GM21576 (cell line): ENCODE data around the gene DEFB132.
"Not testable (repeated sequence)": the region's sequence is repeated elsewhere in the genome, so short reads cannot be mapped to it uniquely, and the experiment has no call there.

Experiments used
- ATAC-seq: cut with Tn5 transposase; IDR thresholded peaks from one replicate; pipeline ENCODE4 v1.9.1; 2021; ENCODE audit warnings: mild to moderate bottlenecking, moderate library complexity; ENCODE audit not compliant: unreplicated experiment

DEFB132 gene

GRCh38 chr20:257419-257818 is at the start of gene DEFB132:
Gene DEFB132, plus strand, starts transcription at chr20:257724. Its CDS starts 55 bp downstream, at chr20:257779.
- no peak for ATAC-seq

GRCh38 chr20:208942-209566 is 48.5 kb upstream of the DEFB132 start:
- peak; percentile 67 for ATAC-seq

GRCh38 chr20:210809-211502 is 46.6 kb upstream of the DEFB132 start:
- ATAC-seq: no peak

- no peak for ATAC-seq
Observed at GRCh38 chr20:214383-214782, 43.1 kb upstream of the DEFB132 start.

GRCh38 chr20:215796-216195 is 41.7 kb upstream of the DEFB132 start:
- ATAC-seq: no peak

- ATAC-seq: no peak
Observed at GRCh38 chr20:217266-217665, 40.3 kb upstream of the DEFB132 start.

GRCh38 chr20:219290-220115 is 38.0 kb upstream of the DEFB132 start:
- ATAC-seq: no peak

GRCh38 chr20:221258-221830 is 36.2 kb upstream of the DEFB132 start:
- no peak for ATAC-seq

GRCh38 chr20:225879-226278 is 31.6 kb upstream of the DEFB132 start:
- ATAC-seq: not testable (repeated sequence)

GRCh38 chr20:226958-227357 is 30.6 kb upstream of the DEFB132 start, which contains the start of gene DEFB129:
Gene DEFB129, plus strand, starts transcription at chr20:227258. Its CDS starts 31 bp downstream, at chr20:227289.
- ATAC-seq: no peak

GRCh38 chr20:227439-228105 is 30.0 kb upstream of the DEFB132 start:
- ATAC-seq: no peak

GRCh38 chr20:235891-236290 is 21.6 kb upstream of the DEFB132 start:
- no peak for ATAC-seq

GRCh38 chr20:237489-237888 is 20.0 kb upstream of the DEFB132 start:
- ATAC-seq: no peak

- ATAC-seq: no peak
Observed at GRCh38 chr20:237929-238328, 19.6 kb upstream of the DEFB132 start.

- ATAC-seq: no peak
Observed at GRCh38 chr20:242905-243304, 14.6 kb upstream of the DEFB132 start.

GRCh38 chr20:251354-251753 is 6.2 kb upstream of the DEFB132 start:
- ATAC-seq: no peak

- no peak for ATAC-seq
Observed at GRCh38 chr20:252801-253200, 4.7 kb upstream of the DEFB132 start.

GRCh38 chr20:253447-253846 is 4.1 kb upstream of the DEFB132 start:
- not testable (repeated sequence) for ATAC-seq

- no peak for ATAC-seq
Observed at GRCh38 chr20:258269-258858, 840 bp downstream of the DEFB132 start.

GRCh38 chr20:258963-259362 is 1.4 kb downstream of the DEFB132 start:
- ATAC-seq: no peak
